Fibroblast of peridontal ligament (primary cell): ENCODE results near the gene RHBDF2.

Source experiments
- DNase-seq: peaks from one replicate; pipeline ENCODE4 v3.0.0-alpha.2; 2010; ENCODE audit errors: extremely low read depth

The RHBDF2 gene

GRCh38 chr17:76501827-76502307, 644 bp upstream of the RHBDF2 start:
- no peak for DNase-seq

GRCh38 chr17:76500747-76501017, 541 bp downstream of the RHBDF2 start:
- DNase-seq = no peak

- no peak for DNase-seq
Measured at GRCh38 chr17:76500074-76500746, 1.0 kb downstream of the RHBDF2 start.

GRCh38 chr17:76499267-76499667, 2.0 kb downstream of the RHBDF2 start:
- no peak for DNase-seq

GRCh38 chr17:76498876-76499251, 2.4 kb downstream of the RHBDF2 start:
- no peak for DNase-seq

GRCh38 chr17:76497979-76498875, 3.0 kb downstream of the RHBDF2 start:
- peak; percentile 46 for DNase-seq

GRCh38 chr17:76497699-76497978, 3.6 kb downstream of the RHBDF2 start:
- no peak for DNase-seq

GRCh38 chr17:76496464-76496863, 4.8 kb downstream of the RHBDF2 start:
- no peak for DNase-seq

- DNase-seq = no peak
Measured at GRCh38 chr17:76495663-76496400, 5.4 kb downstream of the RHBDF2 start.

- DNase-seq = no peak
Measured at GRCh38 chr17:76493505-76494167, 7.6 kb downstream of the RHBDF2 start.

- DNase-seq = peak; percentile 66
Measured at GRCh38 chr17:76492989-76493501, 8.2 kb downstream of the RHBDF2 start.

- no peak for DNase-seq
Measured at GRCh38 chr17:76492123-76492988, 8.9 kb downstream of the RHBDF2 start.

GRCh38 chr17:76491271-76492122, 9.7 kb downstream of the RHBDF2 start:
- DNase-seq = no peak

- no peak for DNase-seq
Measured at GRCh38 chr17:76490112-76490710, 11.0 kb downstream of the RHBDF2 start.

- no peak for DNase-seq
Measured at GRCh38 chr17:76487451-76488192, 13.6 kb downstream of the RHBDF2 start.

- no peak for DNase-seq
Measured at GRCh38 chr17:76485569-76485968, 15.7 kb downstream of the RHBDF2 start.

GRCh38 chr17:76484228-76484725, 16.9 kb downstream of the RHBDF2 start:
- no peak for DNase-seq

GRCh38 chr17:76481071-76481655, 20.1 kb downstream of the RHBDF2 start:
- DNase-seq = no peak
